Stimulated activated CD8-positive, alpha-beta memory T cell treated with anti-CD3 and anti-CD28 coated beads, Interleukin-4, amount 100 ng/mL, for 4 hours (primary cell): ENCODE results near the gene HSD17B1.
"Not testable (repeated sequence)": the region's sequence is repeated elsewhere in the genome, so short reads cannot be mapped to it uniquely, and the experiment has no call there.

Experiments
- DNase-seq, 2 donors: peaks; one replicate each; pipeline ENCODE4 v3.0.0-alpha.2; 2020; ENCODE audit warnings: low read depth in 2 of 2, low spot score in 1 of 2

HSD17B1 gene

GRCh38 chr17:42522798-42523278, 29.9 kb upstream of the HSD17B1 start:
- DNase-seq = no peak

- DNase-seq = no peak
Observed at GRCh38 chr17:42525221-42525620, 27.5 kb upstream of the HSD17B1 start.

- DNase-seq = no peak
Observed at GRCh38 chr17:42526031-42526444, 26.7 kb upstream of the HSD17B1 start.

- DNase-seq = no peak
Observed at GRCh38 chr17:42527932-42528331, 24.8 kb upstream of the HSD17B1 start.

GRCh38 chr17:42529061-42529460, 23.7 kb upstream of the HSD17B1 start:
- DNase-seq = no peak

GRCh38 chr17:42530952-42531454, 21.7 kb upstream of the HSD17B1 start:
- DNase-seq = no peak

- no peak for DNase-seq
Observed at GRCh38 chr17:42531455-42532354, 21.0 kb upstream of the HSD17B1 start.

GRCh38 chr17:42535155-42536047, 17.3 kb upstream of the HSD17B1 start:
- DNase-seq = no peak

- peak; percentile 51 to 72 for DNase-seq
Observed at GRCh38 chr17:42536048-42536371, 16.7 kb upstream of the HSD17B1 start, which contains the start of gene NAGLU. TSS of gene NAGLU (plus strand) at chr17:42536241. CDS start at chr17:42536273, 32 bp downstream.

- DNase-seq = peak in 1 of 2 donors; percentile 44
Observed at GRCh38 chr17:42536372-42537155, 16.2 kb upstream of the HSD17B1 start.

GRCh38 chr17:42537156-42537805, 15.4 kb upstream of the HSD17B1 start:
- no peak for DNase-seq

GRCh38 chr17:42537826-42538451, 14.8 kb upstream of the HSD17B1 start:
- no peak for DNase-seq

GRCh38 chr17:42538482-42538881, 14.2 kb upstream of the HSD17B1 start:
- no peak for DNase-seq

GRCh38 chr17:42540558-42540957, 12.2 kb upstream of the HSD17B1 start:
- DNase-seq = not testable (repeated sequence)

GRCh38 chr17:42541041-42541833, 11.5 kb upstream of the HSD17B1 start:
- no peak for DNase-seq

- DNase-seq = no peak
Observed at GRCh38 chr17:42543190-42544079, 9.3 kb upstream of the HSD17B1 start.

GRCh38 chr17:42544874-42545283, 7.8 kb upstream of the HSD17B1 start:
- no peak for DNase-seq
